K562 (cell line): ENCODE data around the gene FKBP11. TPM values are rescaled to one million over a fixed set of nuclear protein-coding genes. Genes with fewer than 3 reads are reported as not detected.

ENCODE experiments used
- ATAC-seq: fragments of 200-7000 bp; cut with Tn5 transposase; 3 replicates; pipeline ENCODE4 v1.9.1; 2020; ENCODE audit warnings: moderate library complexity
- BruUV-seq: library from RNA; stranded (reverse); fragments of 400-500 nt; replicated peaks from 2 replicates; lab custom pipeline; 2021; lab: Mats Ljungman, UMichigan
- CTCF ChIA-PET: fragments of 300-600 bp; formaldehyde crosslinking; extraction: SDS; loops from one replicate; lab custom pipeline; 2021; ENCODE audit warnings: low intra/inter-chr PET ratio; lab: Yijun Ruan, JAX
- POLR2A ChIA-PET: fragments of 300-600, 350-650 bp; sonication (Branson Sonifier 250); formaldehyde crosslinking; extraction: SDS; loops from one replicate; lab custom pipeline; 2021; ENCODE audit warnings: antibody characterized with exemption, inconsistent platforms; lab: Yijun Ruan, JAX
- DNase-seq, 4 experiments: peaks; one replicate each; pipeline versions ENCODE4 v3.0.0 to v3.0.0-alpha.2; 2011 to 2018; ENCODE audit warnings: low spot score in 3 of 4, mixed read lengths in 3 of 4; ENCODE audit errors: extremely low read depth in 1 of 4
- FAIRE-seq: peaks from 2 replicates; lab custom pipeline; 2011; peaks lifted over from hg19 to GRCh38; lab: Jason Lieb, UNC
- H2AFZ ChIP-seq: 2 replicates; pipeline ENCODE4 v1.6.0; 2011; ENCODE audit warnings: low read depth, low read length, control low read depth, inconsistent platforms
- H3K27ac ChIP-seq: fragments of 200-600 bp; 3 replicates; pipeline ENCODE4 v1.8.0; 2011; ENCODE audit warnings: low read depth, mild to moderate bottlenecking, control low read depth, inconsistent platforms, low read length, moderate library complexity, mixed read lengths; ENCODE audit errors: extremely low read depth
- H3K27me3 ChIP-seq, 2 experiments: fragments of 300-600 bp in 1 of 2; 2 replicates in 1 of 2; 3 replicates in 1 of 2; pipeline versions ENCODE4 v1.6.0 to v1.8.0; 2011; ENCODE audit warnings: inconsistent platforms in 2 of 2, low read length in 2 of 2, mild to moderate bottlenecking in 1 of 2, mixed read lengths in 1 of 2, moderate library complexity in 1 of 2; ENCODE audit not compliant: control insufficient read depth in 2 of 2, insufficient read depth in 2 of 2
- H3K36me3 ChIP-seq: fragments of 300-600 bp; 3 replicates; pipeline ENCODE4 v1.8.0; 2011; ENCODE audit warnings: mild to moderate bottlenecking, low read length, inconsistent platforms; ENCODE audit not compliant: control insufficient read depth, insufficient read depth
- H3K4me1 ChIP-seq, 2 experiments: fragments of 200-600 bp in 1 of 2; replicated peaks in 1 of 2; 2 replicates in 1 of 2; 3 replicates in 1 of 2; pipeline versions ENCODE4 v1.5.1 to v1.8.0; 2011; ENCODE audit warnings: inconsistent platforms in 2 of 2, low read length in 2 of 2, mild to moderate bottlenecking in 1 of 2, mixed read lengths in 1 of 2, moderate library complexity in 1 of 2; ENCODE audit not compliant: control insufficient read depth in 2 of 2, insufficient read depth in 2 of 2
- H3K4me2 ChIP-seq: 2 replicates; pipeline ENCODE4 v1.6.1; 2011; ENCODE audit warnings: low read length, control low read depth, inconsistent platforms, mixed read lengths; ENCODE audit not compliant: insufficient read depth
- H3K4me3 ChIP-seq: fragments of 200-600 bp; sonication (generic), shearing (Covaris generic); 2 replicates; pipeline ENCODE4 v1.5.1; 2016; ENCODE audit warnings: control low read depth, inconsistent platforms
- H3K79me2 ChIP-seq: fragments of 200-600 bp; 3 replicates; pipeline ENCODE4 v1.8.0; 2011; ENCODE audit warnings: low read length, inconsistent platforms; ENCODE audit not compliant: control insufficient read depth, insufficient read depth
- H3K9ac ChIP-seq, 2 experiments: 2 replicates each; pipeline versions ENCODE4 v1.6.0 to v1.6.1; 2011; ENCODE audit warnings: low read depth in 2 of 2, low read length in 2 of 2, control low read depth in 1 of 2, inconsistent platforms in 1 of 2, mild to moderate bottlenecking in 1 of 2, mixed read lengths in 1 of 2; ENCODE audit not compliant: insufficient read depth in 1 of 2
- H3K9me1 ChIP-seq: one replicate; pipeline ENCODE4 v1.6.0; 2011; ENCODE audit warnings: inconsistent platforms, mild to moderate bottlenecking, low read length, moderate library complexity; ENCODE audit not compliant: control insufficient read depth, insufficient read depth
- H3K9me3 ChIP-seq: replicated peaks from 2 replicates; pipeline ENCODE4 v1.5.1; 2011; ENCODE audit warnings: low read depth, low read length, inconsistent platforms; ENCODE audit not compliant: control insufficient read depth, insufficient read depth
- H4K20me1 ChIP-seq: replicated peaks from 2 replicates; pipeline ENCODE4 v1.6.1; 2011; ENCODE audit warnings: low read length, inconsistent platforms, mixed read lengths; ENCODE audit not compliant: control insufficient read depth, insufficient read depth
- CTCF ChIP-seq, 3 experiments: IDR thresholded peaks in 2 of 3; conservative IDR thresholded peaks in 1 of 3; 2 replicates each; pipeline ENCODE4 v1.5.1; 2011 to 2012; ENCODE audit warnings: low read length in 3 of 3, mild to moderate bottlenecking in 3 of 3, control low read depth in 2 of 3, improper control_type of control experiment in 1 of 3, inconsistent platforms in 1 of 3, low read depth in 1 of 3, mixed read lengths in 1 of 3, moderate library complexity in 1 of 3; ENCODE audit not compliant: insufficient read depth in 2 of 3
- RAD21 ChIP-seq, 2 experiments: fragments of 250-450 bp in 1 of 2; fragments of 450-650 bp in 1 of 2; sonication (Bioruptor Pico) in 1 of 2; formaldehyde crosslinking in 1 of 2; IDR thresholded peaks in 1 of 2; conservative IDR thresholded peaks in 1 of 2; 2 replicates each; pipeline versions ENCODE4 v1.4.0 to v1.8.0; 2020 to 2022; ENCODE audit warnings: mild to moderate bottlenecking in 2 of 2, moderate library complexity in 1 of 2
- UBTF ChIP-seq, 2 experiments: IDR thresholded peaks; 2 replicates each; pipeline ENCODE4 v1.6.1; 2012; ENCODE audit warnings: improper control_type of control experiment in 2 of 2, low read depth in 2 of 2, low read length in 2 of 2, borderline replicate concordance in 1 of 2
- ZNF407 ChIP-seq: fragments of 450-650 bp; IDR thresholded peaks from 2 replicates; pipeline ENCODE4 v1.6.1; 2016; ENCODE audit warnings: low read depth
- WGBS: fragments of 100-300 bp; shearing (Covaris generic); methylation state at CpG from one replicate; pipeline ENCODE4 v1.1.6; 2016; ENCODE audit warnings: low coverage, mixed read lengths; ENCODE audit not compliant: insufficient coverage; ENCODE audit errors: missing lambda C conversion rate; 5-methylcytosine and 5-hydroxymethylcytosine counted together
- in situ Hi-C: fragments of 300-500 bp; cut with MboI; formaldehyde crosslinking; loops from 4 replicates; pipeline ENCODE4 v1.15.0; 2018; ENCODE audit warnings: inconsistent platforms, mixed read lengths
- intact Hi-C: fragments of 100-400 bp; cut with micrococcal nuclease; formaldehyde crosslinking; loops from 2 replicates; pipeline ENCODE4 v1.14.2; 2022
- polyA plus RNA-seq, 8 experiments: library from polyadenylated mRNA; depleted of rRNA in 4 of 8; stranded (reverse) in 5 of 8; unstranded in 3 of 8; fragments of >200 nt; fragmentation: Nextera tagmentation in 2 of 8; fragmentation: Illumina TruSeq in 1 of 8; extraction: Ambion mirVana in 2 of 8; extraction: Trizol in 1 of 8; gene quantifications; 2 replicates each; pipeline versions ENCODE4 v1.2.1 to v1.2.3, GENCODE V29; 2011 to 2014; ENCODE audit warnings: inconsistent platforms in 1 of 8, missing spikeins in 1 of 8
- total RNA-seq, 7 experiments: library from RNA; depleted of rRNA in 6 of 7; stranded (reverse); fragments of >200 nt in 6 of 7; fragmentation: Illumina TruSeq in 2 of 7; extraction: Trizol in 2 of 7; gene quantifications; 2 replicates each; pipeline versions ENCODE4 v1.2.1 to v1.2.3, GENCODE V29; 2011 to 2021; ENCODE audit warnings: low replicate concordance in 1 of 7

FKBP11 gene
- total and polyA plus RNA-seq, 9 of the 15 experiments (the other 6 are each of a cell fraction or from before 2014, with no cell fraction given), result 1.6 to 8.2 (median 5.8) TPM

- intact Hi-C loops, result loop anchor here (5.0 kb wide), 1 partner anchor 53 kb away; no protein-coding TSS in a partner anchor
- H3K4me1 ChIP-seq, result no peaks in the 10 kb centered on the region; a peak in 1 of 5 replicates
- WGBS, result 100% methylated on average over 1 of the region's 1 CpG
- FAIRE-seq (no peak), DNase-seq (peak; percentile 25 to 38 (median 32)), ATAC-seq (peak; percentile 56; the same call in 2 of the 3 replicates)
- peaks cover 85% of the 10 kb centered on the region for H3K36me3 ChIP-seq
- in situ Hi-C loops, result no loop called here
- no peak overlapping the region for H3K27ac ChIP-seq
- H3K27me3 ChIP-seq, result no peaks in the 10 kb centered on the region
- ChIA-PET POLR2A (interaction anchor here (0.6 to 2.1 kb wide), 2 partner anchors 12 to 13 kb away, joined by 3 to 6 read pairs; no protein-coding TSS in a partner anchor), CTCF (interaction anchor here (1.0 kb wide), 1 partner anchor 181 kb away, joined by 3 read pairs; no protein-coding TSS in a partner anchor)
- no peak overlapping the region for H3K4me2 ChIP-seq
- H3K9ac ChIP-seq, result no peak overlapping the region
- H3K79me2 ChIP-seq, result no peaks in the 10 kb centered on the region
- H3K9me1 ChIP-seq, result peaks cover 4% of the 10 kb centered on the region
- H4K20me1 ChIP-seq, result peaks cover 10% of the 10 kb centered on the region; the same call in 1 of the 2 replicates
- BruUV-seq, result no TSS peak
- H3K9me3 ChIP-seq, result no peaks in the 10 kb centered on the region
- H2AFZ ChIP-seq, result no peak overlapping the region
- no peak overlapping the region for H3K4me3 ChIP-seq
- TF ChIP-seq RAD21 (CRISPR knock-in tag; conservative IDR thresholded peaks at IDR 0.05 in 1 of 2, IDR thresholded peaks at IDR 0.05 in 1 of 2), result peak in 1 of 2 experiments; percentile 28; a peak in 1 of 4 replicates
- no peak for TF ChIP-seq UBTF (IDR thresholded peaks at IDR 0.05; ENCODE audit: borderline replicate concordance in 1 of 2, low read depth in 2 of 2, low read length in 2 of 2)
- no peak for TF ChIP-seq ZNF407
- peak; percentile 36 to 56 (median 49); a peak in 3 of 6 replicates for TF ChIP-seq CTCF (IDR thresholded peaks at IDR 0.05 in 2 of 3, conservative IDR thresholded peaks at IDR 0.05 in 1 of 3; ENCODE audit: insufficient read depth in 2 of 3, low read depth in 1 of 3, low read length in 3 of 3)
These were observed 9.0 kb upstream of the FKBP11 start for GRCh38 chr12:48934312-48934706.
